Fibroblast of upper back skin (primary cell): ENCODE measurements around the gene TSHZ3.

Experiments
- DNase-seq: peaks from one replicate; pipeline ENCODE4 v3.0.0-alpha.2; 2013

TSHZ3 gene

DNA sequence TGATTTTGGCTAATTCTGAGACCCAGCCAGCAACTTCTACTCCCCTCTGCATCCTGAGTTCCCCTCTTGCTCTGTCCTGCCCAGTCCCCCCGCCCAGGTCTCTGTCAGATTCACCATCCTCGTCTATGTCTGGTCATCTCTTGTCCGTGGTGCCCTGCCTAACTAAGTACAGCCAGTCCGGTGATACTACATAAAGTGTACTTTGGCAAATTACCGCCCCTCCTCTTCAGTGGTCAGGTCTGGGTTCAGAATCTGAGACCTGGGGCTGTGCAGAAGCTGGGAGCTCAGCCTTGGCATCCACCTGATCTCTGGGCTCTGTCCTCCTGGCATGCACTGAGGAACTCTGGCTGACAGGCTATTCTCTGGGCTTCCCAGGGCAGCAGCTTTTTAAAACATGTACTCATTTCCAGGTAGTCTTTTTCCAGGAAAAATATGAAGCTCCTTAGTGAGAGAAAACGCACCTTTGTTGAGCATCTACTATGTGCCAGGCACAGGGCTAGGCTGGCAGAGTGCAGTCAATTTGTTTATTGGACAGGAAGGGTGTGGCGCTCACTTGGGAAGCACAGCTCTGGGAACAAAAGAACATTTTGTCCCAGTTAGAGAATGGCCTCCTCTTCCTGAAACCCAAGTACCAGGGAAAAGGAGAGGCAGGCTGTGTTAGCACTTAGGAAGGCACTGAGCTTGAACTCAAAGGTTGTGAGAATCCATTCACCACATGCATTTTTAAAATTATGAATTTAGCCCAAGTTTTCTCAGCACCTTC is 88.9 kb downstream of the TSHZ3 start:
- no peak for DNase-seq

DNA sequence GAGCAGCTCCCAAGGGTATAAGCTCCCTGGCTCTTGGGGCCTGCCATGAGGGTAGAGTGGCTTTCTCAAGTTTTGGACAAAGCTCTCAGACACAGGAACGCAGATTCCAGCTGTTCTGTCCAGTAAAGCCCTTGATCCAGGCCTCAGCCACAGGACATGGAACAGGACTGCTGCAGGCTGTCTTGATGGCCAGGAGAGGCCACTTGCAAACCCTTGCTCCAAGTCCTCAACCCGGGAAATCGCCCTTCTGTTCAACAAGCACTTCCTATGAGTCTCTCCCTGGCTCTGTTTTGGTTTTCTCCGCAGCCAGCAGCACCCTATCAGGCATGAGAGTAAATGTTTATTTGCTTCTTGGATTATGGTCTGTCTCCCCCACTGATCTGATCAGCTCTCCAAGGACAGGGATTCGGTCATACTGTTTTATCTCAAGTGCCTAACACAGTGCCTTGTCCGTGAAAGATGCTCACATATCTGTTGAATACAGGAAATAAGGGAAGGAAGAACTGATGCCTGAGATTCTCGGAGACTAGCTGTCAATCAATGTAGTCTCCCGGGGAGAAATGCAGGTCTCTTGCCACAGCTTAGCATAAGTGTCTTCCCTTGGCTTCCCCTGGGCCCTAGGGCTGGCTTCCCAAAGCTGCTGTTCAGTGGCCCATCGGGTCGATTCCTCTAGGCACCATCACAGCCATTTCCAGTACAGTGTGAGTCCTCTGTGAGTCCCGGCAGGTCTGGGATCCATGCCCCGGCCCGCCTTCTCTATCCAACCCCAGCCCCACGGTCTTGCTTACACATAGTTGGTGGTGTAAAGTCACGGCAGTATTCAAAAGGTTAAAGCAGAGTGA is 90.8 kb downstream of the TSHZ3 start:
- DNase-seq, result no peak

DNA sequence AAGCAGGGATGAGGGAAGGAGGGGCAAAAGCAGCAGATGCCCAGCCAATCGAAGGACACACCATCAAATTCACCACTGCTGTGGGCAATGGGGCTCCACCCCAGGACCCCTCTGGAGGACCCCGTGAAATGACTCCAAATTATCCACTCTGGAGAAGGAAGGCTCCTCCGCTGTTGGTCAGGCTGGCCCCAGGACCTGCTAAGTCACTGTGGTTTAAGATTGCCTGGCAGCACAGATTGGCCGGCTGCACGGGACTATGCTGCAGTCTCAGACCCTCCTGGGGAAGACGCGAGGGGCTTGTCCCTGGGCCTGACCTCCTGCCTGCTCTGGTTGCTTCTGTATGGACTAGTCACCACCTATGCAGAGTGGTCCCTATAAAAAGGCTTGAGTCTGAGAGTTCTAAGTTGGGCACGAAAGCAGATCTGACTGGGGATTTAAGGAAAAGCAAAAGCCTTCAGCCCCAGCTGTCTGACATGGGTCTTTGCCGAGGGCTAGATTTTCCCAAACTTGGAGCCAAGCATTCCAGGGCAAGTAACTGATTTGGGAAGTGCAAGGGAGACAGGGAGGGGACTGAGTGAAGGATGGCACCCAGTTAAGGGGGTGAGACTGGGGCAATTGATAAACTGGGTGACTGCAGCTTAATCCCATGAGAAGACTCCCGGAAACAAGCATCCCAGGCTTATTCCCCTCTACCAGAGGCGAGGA is 91.7 kb downstream of the TSHZ3 start:
- DNase-seq, result no peak

DNA sequence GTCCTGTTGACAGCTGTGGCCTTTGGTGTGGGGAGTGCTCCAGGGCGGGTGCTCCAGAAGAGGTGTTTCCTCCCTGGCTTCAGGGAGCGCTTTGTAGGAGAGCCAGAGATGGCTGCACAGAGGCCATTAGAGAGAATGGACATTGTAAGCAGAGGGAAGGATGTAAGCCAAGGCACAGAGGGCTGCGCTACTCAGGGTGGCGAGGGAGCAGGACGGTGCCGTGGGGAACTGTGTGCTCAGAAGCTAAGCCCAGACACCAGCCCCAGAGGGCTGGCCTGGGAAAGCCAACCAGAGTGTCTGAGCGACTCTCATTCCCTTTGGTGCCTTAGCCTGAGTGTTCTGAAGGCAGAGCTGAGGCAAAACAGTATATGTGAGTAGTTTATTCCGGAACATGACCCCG is 92.2 kb downstream of the TSHZ3 start:
- DNase-seq, result no peak

DNA sequence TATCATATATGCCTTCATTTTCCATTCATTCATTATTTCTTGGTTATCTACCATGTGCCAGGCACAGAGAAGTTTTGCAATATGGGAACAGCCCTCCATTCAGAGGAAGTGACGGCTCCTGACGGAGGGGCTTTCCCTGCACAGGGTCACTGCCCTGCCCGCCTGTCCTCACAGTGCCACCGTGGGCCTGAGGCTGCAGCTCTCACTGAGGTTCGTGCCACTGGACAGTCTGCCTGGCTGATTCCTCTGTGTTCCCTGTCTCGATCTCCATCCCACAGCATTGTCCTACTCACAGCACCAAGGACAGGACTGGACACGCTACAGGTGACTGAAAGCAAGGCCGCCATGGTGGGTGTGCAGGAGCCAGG is 92.7 kb downstream of the TSHZ3 start:
- DNase-seq, result no peak

DNA sequence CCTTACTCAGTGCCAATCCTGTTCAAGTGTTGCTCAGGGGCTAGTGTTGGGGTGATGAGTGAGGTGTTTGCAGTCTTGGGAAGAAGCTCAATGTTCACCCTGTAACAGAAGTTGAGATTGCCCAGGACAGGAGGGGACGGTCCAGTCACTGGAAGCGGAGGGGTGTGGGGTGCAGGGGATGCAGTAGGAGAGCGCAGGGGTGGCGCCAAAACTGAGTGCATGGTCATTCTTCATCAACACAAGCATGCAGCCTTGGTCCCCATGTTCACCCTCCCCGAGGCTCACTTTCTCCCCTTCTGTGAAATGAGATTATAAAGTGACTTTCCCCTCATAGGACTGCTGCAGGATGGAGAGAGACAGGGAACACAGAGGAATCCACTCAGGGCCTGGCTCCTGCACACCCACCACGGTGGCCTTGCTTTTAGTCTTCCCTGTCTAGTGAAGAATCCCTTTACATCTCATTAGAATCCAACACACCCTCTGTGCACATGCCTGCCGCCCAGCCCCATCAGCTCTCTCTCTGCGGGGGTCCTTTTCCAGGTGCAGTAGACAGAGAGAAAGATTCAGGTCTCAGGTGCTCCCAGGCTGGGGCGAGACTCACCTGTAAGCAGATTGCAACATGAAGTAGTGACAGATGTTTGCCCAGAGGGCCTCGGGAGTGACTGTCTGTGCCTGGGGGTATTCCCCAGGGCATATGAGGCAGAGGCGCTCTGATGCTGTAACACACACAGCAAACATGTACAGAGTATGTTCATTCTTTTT is 93.2 kb downstream of the TSHZ3 start:
- DNase-seq, result no peak

DNA sequence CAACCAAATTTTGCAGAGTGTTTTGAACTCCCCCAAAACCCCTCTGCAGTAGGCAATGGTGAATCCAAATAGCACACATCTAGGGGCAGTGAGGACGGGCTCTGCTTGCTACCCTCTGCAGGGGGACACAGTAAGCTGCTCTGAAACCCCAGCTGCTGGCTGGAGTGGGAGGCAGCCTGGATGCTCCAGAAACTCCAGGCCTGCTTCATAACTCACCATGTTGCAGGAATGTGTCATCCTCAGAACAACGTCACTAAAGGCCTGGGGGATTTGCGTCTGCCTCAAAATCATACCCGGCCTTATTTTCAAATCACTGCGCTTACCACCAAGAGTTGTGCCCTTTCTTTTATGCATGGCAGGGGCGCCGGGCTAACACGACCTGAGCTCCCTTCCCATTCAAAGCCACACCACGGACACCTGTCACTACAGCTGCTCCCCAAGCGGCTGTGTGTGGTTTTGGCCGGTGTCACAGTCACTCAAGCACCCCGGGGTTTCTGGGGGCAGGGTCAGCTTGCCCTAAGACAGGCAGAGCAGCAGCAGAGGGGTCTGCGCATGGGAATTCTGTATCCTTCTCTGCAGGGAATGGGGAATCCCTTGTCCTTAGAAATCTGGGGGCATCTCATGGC is 93.9 kb downstream of the TSHZ3 start:
- DNase-seq, result peak; percentile 13

DNA sequence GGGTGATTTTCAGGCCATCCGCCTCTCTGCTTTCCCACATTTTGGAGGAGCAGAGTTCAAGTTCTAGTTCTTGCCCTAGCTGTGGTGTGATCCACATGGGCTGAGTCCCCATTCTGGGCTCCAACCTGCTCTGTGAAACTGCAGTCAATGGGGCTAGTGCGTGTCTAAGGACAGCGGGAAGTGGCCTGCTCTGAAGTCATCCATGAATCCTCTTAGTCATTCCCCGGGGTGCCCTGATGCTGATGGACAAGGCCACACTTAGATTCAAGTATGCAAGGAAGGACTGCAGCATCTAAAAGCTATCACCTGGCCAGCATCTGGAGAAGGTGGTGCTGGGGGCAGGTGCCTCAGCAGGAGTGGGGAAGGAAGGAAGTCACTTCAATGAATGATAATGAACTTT is 94.6 kb downstream of the TSHZ3 start:
- DNase-seq, result no peak

DNA sequence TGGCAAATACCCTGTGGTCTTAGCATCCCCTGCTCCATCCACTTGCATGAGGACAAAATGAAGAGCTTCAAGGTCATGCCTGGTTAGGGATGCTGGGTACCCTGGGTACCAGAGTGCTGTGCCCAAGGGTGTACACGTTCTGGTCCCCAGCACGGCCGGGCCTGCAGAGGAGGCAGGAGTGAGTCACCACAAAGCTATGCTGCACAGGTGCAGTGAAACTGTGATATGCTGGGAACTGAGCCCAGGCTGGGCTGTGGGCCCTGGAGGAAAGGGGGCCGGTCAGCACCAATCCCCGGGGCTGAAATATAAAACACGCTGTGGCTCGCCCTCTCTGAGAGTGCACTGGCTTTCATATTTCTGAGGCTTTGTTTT is 95.1 kb downstream of the TSHZ3 start:
- DNase-seq, result peak; percentile 47

DNA sequence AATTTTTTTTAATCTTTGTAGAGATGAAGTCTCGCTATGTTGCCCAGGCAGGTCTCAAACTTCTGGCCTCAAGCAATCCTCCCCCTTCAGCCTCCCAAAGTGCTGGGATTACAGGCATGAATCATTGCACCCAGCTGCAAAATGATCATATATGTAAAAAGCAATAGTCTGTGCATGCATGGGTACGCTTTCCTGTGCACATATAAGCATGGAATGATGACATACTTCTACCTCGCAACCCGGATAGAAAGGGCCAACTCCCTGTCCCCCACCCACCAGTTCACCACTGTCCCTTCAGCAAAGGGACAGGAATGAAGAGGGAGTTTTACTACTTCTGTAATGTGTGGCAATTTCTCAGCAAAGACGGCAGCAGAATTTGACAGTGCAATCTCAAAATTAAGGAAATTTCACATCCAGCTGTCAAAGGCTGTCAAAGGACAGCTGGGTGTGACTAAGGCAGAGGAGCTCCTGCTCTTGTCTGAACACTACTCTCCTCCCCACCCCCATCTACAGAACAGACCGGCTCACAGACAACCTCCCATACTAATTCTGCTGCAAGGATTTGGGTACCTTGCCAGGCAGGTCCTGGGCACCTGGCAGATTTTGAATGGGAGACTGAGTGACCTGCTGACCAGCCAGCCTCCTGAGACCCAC is 95.6 kb downstream of the TSHZ3 start:
- no peak for DNase-seq

DNA sequence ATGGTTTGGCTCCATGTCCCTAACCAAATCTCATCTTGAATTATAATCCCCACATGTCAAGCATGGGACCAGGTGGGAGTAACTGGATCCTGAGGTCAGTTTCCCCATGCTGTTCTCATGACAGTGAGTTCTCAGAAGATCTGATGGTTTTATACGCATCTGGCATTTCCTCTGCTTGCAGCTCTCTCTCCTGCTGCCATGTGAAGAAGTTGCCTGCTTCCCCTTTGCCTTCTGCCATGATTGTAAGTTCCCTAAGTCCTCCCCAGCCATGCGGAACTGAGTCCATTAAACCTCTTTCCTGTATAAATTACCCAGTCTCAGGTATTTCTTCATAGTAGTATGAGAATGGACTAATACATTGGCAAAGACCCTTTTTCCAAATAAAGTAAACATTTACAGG is 96.8 kb downstream of the TSHZ3 start:
- no peak for DNase-seq

DNA sequence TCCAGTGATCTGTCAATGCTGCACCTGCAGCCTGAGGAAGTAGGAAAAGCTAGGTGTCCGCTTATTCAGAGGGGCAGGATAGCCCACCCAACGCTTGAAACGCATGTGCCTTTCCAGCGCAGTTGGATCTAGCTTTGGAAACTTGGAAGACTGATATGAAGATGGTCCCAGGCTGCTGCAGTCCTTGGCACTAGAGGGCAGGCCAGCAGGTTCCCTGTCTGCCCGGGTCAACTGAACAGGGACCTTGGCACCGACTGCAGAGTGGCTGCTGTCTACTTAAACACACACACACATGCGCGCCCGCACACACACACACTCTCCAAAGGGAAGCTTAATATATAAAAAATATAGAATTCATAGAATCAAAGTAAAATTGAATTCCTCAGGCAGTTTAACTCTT is 100.0 kb downstream of the TSHZ3 start:
- no peak for DNase-seq

DNA sequence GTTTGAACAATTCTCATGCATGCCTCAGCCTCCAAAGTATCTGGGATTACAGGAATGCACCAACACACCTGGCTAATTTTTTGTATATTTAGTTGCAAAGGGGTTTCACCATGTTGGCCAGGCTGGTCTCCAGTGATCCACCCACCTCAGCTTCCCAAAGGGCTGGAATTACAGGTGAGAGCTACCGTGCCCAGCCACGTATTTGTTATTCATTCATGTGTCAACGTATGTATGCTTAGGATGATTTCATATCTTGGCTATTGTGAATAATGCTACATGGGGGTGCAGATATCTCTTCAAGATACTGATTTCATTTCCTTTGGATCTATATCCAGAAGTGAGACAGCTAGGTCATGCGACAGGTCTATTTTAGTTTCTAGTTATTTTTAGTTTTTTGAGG is 113.4 kb downstream of the TSHZ3 start:
- DNase-seq, result no peak

DNA sequence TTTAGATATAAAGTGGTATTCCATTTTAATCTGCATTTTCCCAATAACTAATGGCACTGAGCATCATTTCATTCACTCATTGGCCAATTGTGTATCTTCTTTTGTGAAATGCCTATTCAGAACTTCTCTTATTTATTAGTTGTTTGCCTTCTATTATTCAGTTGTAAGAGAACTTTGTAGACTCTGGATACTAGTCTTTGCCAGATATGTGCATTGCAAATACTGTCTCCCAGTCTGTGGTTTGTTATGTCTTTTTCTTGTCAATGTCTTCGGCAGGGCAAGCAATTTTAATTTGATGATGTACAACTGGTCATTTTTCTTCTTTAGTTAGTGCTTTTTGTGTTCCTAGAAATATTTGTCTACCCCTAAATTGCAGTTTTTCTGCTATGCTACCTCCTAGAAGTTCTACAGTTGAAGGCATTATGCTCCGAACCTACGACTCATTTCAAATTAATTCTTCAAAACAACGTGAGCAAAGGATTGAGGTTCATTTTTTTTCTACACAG is 115.9 kb downstream of the TSHZ3 start:
- peak; percentile 54 for DNase-seq

DNA sequence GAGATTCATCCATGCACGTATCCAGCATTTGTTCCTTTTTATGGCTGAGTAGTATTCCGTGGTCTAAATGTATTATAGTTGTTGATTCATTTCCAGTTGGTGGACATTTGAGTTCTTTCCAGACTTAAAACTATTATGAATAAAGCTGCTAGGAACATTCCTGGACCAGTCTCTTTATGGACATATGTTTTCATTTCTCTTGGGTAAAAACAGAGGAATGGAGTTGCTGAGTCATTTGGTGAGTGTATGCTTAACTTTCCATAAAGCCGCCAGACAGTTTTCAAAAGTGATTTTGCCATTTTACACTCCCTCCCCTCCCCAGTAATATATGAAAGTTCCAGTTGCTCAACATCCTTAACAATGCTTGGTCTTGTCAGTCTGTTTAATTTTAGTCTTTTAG is 116.4 kb downstream of the TSHZ3 start:
- DNase-seq, result peak; percentile 98

DNA sequence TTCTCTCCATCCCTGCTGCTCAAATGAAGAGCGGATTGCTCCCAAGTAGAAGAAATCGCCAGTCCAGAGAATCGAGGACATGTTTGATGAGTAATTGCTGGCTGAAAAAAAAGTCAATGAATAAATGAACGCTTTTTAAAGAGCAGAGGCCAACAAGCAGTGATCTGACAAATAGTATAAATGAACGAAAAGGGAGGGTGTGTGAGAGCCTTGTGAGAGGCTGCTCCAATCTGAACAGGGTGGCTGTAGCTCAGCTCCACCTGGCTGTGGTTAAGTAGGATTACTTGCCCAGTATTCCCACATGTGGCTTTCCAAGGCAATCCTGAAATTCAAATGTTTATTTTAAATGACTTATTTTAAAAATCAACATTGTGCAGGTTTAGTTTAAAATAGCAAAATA is 117.1 kb downstream of the TSHZ3 start:
- DNase-seq, result peak; percentile 71

DNA sequence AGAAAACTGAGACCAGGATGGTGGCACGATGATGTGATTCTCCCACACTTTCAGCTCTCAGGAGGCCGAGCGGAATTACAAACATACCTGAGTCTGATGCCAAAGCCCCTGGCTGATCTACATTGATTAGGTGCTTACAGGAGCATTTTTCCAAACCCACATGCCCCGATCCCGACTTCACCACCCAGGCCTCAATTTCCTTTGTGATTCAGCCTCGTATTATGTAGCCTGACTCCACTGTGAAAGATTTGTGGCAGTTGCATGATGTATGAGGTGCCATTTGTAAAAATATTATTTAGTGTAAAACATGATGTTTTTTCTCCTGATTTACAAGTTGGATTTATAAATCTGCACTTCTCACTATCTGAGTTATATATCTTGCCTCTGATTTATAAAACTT is 118.0 kb downstream of the TSHZ3 start:
- peak; percentile 78 for DNase-seq

DNA sequence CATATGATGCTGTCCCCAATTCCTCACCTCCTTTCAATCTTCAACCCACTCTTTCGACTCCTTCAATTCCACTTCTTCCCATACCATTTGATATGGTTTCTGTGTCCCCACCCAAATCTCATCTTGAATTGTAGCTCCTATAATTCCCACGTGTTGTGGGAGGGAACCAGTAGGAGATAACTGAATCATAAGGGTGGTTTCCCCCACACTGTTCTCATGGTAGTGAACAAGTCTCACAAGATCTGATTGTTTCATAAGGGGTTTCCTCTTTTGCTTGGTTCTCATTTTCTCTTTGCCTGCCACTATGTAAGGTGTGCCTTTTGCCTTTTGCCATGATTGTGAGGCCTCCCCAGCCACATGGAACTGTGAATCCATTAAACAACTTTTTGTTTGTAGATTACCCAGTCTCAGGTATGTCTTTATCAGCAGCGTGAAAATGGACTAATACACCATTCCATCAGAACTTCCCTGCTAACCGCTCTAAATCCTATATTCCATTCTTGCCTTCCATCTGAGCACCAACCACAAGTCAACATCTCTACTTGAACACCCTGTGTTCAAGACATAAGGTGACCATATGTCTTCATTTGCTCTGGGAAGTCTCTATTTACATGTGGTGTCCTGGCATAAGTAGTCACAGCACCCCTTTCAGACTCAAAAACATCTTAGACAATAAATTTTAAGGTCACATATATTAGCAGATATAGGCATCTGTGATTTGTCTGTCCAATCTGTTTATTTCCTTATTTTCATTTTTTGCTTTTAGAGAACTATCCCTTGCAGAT is 122.9 kb downstream of the TSHZ3 start:
- DNase-seq, result peak; percentile 56
